ENCODE results near the gene EMC7.

Gene EMC7

DNA sequence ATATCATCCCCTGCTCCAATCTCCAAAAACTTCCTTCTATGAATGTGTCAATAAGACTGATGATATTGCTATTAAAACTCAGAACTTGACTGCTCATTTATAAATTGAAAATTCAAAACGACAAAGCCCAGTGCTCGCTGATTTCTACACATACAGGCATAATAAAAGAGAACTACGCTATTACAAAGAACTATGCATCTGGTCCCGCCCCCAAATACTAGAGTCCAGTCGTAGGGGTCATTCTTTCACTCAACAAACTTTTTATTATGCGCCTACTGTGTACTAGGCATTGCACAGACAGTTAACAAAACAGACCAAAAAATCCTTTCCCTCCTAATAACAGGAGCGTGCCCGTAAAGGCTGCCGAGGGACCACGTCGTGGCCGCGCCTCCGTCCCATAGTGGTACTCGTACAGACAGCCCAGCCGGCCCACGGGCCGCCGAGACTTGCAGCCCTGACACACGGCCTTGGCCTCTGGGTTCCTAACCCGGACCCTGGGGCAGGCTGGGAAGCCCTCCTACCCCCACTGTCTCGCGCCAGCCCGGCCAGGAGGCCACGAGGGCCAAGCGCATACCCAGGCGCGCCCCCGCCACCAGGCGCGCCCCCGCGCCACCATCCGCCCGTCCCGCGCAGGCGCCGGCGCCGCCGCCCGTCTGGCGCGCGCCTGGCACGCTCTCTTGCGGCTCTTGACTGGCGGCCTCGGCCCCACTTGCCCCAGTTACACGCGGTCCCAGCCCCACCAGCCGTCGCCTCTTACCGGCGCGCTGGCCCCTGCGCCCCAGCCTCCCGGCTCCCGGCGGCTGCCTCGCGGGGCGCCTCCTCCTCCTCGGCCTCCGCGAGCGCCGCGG, 63.4 kb downstream of the EMC7 start:
- DNase-seq (ENCODE audit: insufficient read length, low spot score) (peak; percentile 65), FAIRE-seq (peak; percentile 70)
- TF ChIP-seq POLR2A (IDR thresholded peaks at IDR 0.05; ENCODE audit: low read depth, low read length), result peak; percentile 58
